H1 (cell line): ENCODE results near the gene B3GAT2. TPM values are rescaled to one million over a fixed set of nuclear protein-coding genes. Genes with fewer than 3 reads are reported as not detected.

Source experiments
- ATF2 ChIP-seq: IDR thresholded peaks from 2 replicates; pipeline ENCODE4 v1.6.1; 2012; ENCODE audit warnings: low read length, inconsistent platforms
- CBX5 ChIP-seq: fragments of 300-800, 300-1000 bp; sonication (generic); IDR thresholded peaks from 2 replicates; pipeline ENCODE4 v1.7.1; 2016; ENCODE audit warnings: antibody characterized with exemption, low read length, low read depth
- E2F6 ChIP-seq: IDR thresholded peaks from 2 replicates; pipeline ENCODE4 v1.6.1; 2012; ENCODE audit warnings: inconsistent platforms
- NRF1 ChIP-seq: IDR thresholded peaks from 2 replicates; pipeline ENCODE4 v1.6.1; 2011; ENCODE audit warnings: mild to moderate bottlenecking, low read depth, low read length, improper control_type of control experiment
- RAD21 ChIP-seq, 2 experiments: IDR thresholded peaks in 1 of 2; conservative IDR thresholded peaks in 1 of 2; 2 replicates each; pipeline ENCODE4 v1.6.1; 2011; ENCODE audit warnings: low read depth in 2 of 2, low read length in 2 of 2, improper control_type of control experiment in 1 of 2, inconsistent platforms in 1 of 2, mild to moderate bottlenecking in 1 of 2, moderate library complexity in 1 of 2
- SIRT6 ChIP-seq: IDR thresholded peaks from one replicate; pipeline ENCODE4 v1.7.1; 2012; ENCODE audit warnings: low read length, inconsistent platforms
- TAF7 ChIP-seq: optimal IDR thresholded peaks from 2 replicates; pipeline ENCODE3; 2011; ENCODE audit warnings: low read depth, mild to moderate bottlenecking, inconsistent platforms, low read length, moderate library complexity, borderline replicate concordance
- polyA plus RNA-seq, 7 experiments: library from polyadenylated mRNA; depleted of rRNA in 3 of 7; stranded (reverse) in 5 of 7; unstranded in 2 of 7; fragments of >200 nt in 5 of 7; fragments of 200-250 nt in 2 of 7; gene quantifications; 1 replicate in 5 of 7; 2 replicates in 1 of 7; 4 replicates in 1 of 7; pipeline versions ENCODE4 v1.2.1 to v1.2.3, GENCODE V29; 2011 to 2013; ENCODE audit warnings: missing spikeins in 2 of 7, mixed read lengths in 2 of 7
- total RNA-seq: library from RNA; stranded (reverse); fragmentation: NEBNext Ultra II Directional; extraction: Animal tissue kit (Norgen Biotek cat#: 25700); gene quantifications from 2 replicates; pipeline ENCODE4 v1.2.1, GENCODE V29; 2021

B3GAT2 gene
- total and polyA plus RNA-seq, 2 of the 8 experiments (the other 6 are each of a cell fraction or from before 2014, with no cell fraction given): 0.83 to 1.9 TPM

GRCh38 chr6:70955441-70956190 is 1.2 kb downstream of the B3GAT2 start (continued):
- TF ChIP-seq ATF2 (no peak), RAD21 (IDR thresholded peaks at IDR 0.05 in 1 of 2, conservative IDR thresholded peaks at IDR 0.05 in 1 of 2; ENCODE audit: low read depth in 2 of 2, low read length in 2 of 2) (peak; percentile 84 to 92), NRF1 (no peak), CBX5 (no peak), TAF7 (no peak), E2F6 (peak; percentile 92), SIRT6 (no peak)
